ENCODE measurements around the gene PALLD.
A peak's percentile ranks its signal among the peaks of the same experiment; 100 is the strongest.

PALLD gene

DNA sequence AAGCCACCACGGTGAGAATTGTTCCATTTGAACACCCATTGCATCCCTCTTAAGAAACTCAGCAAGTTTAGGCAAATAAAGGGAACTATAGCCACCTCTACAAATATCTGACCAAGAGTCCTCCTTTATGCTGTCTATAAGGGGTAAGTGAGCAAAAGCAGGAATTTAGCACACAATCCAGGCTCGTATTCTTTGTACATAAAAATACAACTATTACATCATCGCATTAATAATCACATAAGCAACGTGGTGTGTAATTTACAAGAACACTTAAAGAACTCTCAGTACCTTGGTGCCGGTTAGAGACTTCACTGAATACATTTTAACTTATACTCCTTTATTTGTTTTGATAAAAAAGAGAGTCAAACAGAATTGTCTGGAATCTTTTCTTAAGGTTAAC is 38.8 kb downstream of the PALLD start:
- H3K4me3 ChIP-seq (ENCODE audit: low read depth, low read length): no peak overlapping the region
- DNase-seq (ENCODE audit: low read depth): no peak
- TF ChIP-seq, protein P1, sequence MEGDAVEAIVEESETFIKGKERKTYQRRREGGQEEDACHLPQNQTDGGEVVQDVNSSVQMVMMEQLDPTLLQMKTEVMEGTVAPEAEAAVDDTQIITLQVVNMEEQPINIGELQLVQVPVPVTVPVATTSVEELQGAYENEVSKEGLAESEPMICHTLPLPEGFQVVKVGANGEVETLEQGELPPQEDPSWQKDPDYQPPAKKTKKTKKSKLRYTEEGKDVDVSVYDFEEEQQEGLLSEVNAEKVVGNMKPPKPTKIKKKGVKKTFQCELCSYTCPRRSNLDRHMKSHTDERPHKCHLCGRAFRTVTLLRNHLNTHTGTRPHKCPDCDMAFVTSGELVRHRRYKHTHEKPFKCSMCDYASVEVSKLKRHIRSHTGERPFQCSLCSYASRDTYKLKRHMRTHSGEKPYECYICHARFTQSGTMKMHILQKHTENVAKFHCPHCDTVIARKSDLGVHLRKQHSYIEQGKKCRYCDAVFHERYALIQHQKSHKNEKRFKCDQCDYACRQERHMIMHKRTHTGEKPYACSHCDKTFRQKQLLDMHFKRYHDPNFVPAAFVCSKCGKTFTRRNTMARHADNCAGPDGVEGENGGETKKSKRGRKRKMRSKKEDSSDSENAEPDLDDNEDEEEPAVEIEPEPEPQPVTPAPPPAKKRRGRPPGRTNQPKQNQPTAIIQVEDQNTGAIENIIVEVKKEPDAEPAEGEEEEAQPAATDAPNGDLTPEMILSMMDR (conservative IDR thresholded peaks at IDR 0.05; ENCODE audit: low read depth, low read length): no peak

DNA sequence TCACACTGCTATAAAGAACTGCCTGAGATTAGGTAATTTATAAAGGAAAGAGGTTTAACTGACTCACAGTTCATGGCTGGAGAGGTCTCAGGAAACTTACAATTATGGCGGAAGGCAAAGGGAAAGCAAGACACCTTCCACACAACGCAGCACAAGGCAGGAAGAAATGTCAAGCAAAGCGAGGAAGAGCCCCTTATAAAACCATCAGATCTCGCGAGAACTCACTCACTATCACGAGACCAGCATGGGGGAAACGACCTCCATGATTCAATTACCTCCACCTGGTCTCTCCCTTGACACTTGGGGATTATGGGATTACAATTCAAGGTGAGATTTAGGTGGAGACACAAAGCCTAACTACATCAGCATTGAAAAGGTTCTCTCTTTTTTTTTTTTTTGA is 39.6 kb downstream of the PALLD start:
- DNase-seq (ENCODE audit: low read depth): no peak
- TF ChIP-seq, protein P1 (conservative IDR thresholded peaks at IDR 0.05; ENCODE audit: low read depth, low read length): no peak
- no peak overlapping the region for H3K4me3 ChIP-seq (ENCODE audit: low read depth, low read length)

DNA sequence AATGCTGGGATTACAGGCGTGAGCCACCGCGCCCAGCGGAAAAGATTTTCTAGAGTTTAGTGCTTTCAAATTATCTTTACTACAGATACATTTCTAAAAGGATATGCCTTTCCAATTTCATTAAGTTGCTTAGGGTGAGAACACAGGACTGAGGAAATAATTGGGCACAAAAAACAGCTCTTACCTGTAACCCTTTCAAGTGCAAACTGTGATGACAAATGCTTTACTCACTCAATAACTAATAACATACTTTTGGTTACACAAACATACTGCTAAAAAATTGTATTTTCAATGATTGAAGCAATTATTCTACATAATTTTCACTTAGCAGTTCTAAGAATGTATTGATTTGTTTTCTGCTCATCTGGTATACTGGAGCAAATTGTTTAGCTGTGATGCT is 40.2 kb downstream of the PALLD start:
- TF ChIP-seq, protein P1 (conservative IDR thresholded peaks at IDR 0.05; ENCODE audit: low read depth, low read length): no peak
- no peak for DNase-seq (ENCODE audit: low read depth)

DNA sequence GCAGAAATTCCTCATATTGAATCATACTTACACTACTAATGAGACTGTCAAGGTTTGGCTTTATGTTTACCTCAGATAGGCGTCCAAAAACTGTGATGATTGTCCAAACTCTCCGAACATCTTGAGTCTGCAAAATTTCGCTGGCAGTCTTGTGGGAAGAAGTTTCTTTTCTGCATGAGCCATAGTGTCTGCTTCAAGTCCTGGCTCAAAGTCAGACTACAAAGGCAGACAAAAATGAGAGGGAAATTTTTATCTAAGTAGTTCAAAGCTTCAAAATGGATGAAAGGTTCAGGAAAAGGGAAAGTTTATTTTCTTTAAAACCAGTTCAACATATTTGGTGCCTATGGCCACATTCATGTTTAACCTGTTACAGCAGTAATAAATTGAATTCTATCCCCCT is 40.7 kb downstream of the PALLD start:
- DNase-seq (ENCODE audit: low read depth): no peak
- H3K4me3 ChIP-seq (ENCODE audit: low read depth, low read length): no peak overlapping the region
- TF ChIP-seq, protein P1 (conservative IDR thresholded peaks at IDR 0.05; ENCODE audit: low read depth, low read length): no peak

More for the DNA sequence above, 40.2 kb downstream of the PALLD start:
- no peak overlapping the region for H3K4me3 ChIP-seq (ENCODE audit: low read depth, low read length)

DNA sequence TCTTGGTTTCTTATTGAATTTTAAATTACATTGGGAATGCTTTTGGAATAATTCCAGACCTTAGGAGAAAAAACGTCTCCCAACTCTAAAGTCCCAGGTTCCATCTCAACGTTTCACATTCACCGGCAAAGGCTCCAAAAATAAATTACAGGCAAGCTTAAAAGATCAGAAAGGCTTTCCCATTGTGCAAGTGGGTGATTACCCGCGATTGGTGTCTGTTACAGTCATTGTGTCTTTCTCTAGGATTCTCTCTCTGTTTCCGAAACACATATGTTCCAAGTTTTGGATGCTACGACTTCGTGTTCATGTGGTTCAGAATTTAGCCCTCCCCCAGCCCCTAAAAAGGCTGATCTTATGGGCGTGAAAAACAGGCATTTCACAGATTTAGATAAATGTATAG is 41.8 kb downstream of the PALLD start:
- no peak for DNase-seq (ENCODE audit: low read depth)
- H3K4me3 ChIP-seq (ENCODE audit: low read depth, low read length): no peak overlapping the region
- TF ChIP-seq, protein P1 (conservative IDR thresholded peaks at IDR 0.05; ENCODE audit: low read depth, low read length): no peak

DNA sequence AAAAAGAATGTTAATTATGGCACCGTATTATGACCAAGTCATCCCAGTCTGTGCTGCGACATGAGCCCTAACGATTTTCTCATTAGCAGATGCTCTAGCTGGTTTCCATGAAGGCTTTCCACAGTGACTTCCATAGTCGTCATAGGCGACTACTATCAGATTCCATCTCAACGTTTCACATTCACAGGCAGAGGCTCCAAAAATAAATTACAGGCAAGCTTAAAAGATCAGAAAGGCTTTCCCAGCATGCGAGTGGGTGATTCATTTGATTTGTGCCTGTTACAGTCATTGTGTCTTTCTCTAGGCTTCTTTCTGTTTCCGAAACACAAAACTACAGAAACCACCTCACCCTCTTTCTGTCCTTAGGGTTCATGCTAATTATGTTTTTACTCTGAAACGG is 43.2 kb downstream of the PALLD start:
- peak overlapping the region; percentile 18 for H3K4me3 ChIP-seq (ENCODE audit: low read depth, low read length)
- TF ChIP-seq, protein P1 (conservative IDR thresholded peaks at IDR 0.05; ENCODE audit: low read depth, low read length): no peak
- peak; percentile 77 for DNase-seq (ENCODE audit: low read depth)

DNA sequence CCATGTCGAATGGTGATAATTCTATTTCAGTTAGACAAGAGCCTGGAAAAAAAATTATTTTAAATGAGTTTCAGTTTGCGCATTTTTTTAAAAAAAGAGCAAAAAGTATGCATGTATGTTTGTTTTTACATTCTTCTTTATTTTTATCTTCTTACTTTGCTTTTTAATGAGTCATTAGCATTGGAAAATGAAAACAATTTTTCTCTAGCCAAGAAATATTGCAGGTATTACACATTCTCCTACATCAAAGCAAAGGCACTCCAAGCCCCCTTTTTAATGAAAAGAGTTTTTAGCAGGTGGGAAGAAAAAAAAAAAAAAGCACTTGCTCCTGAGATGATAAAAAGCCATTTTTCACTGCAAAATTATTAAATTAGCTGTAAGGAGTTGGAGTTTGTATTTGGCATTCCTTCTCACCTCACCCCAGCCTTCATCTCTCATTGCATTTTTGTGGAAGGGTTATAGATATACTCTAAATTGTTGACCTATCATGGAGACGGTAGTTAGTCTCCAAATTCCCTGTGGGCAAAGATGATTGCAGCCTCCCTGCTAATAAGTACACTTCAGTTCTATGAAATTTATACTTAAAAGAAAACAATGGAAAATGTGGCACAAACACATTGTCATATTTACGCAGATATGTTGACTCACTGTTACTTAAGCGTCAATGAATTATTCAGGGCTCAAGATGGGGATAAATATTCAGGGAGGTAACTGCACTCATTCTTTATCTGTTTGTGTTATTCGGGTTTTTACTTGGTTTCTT is 43.8 kb downstream of the PALLD start:
- no peak for DNase-seq (ENCODE audit: low read depth)
- TF ChIP-seq, protein P1 (conservative IDR thresholded peaks at IDR 0.05; ENCODE audit: low read depth, low read length): no peak
- peak overlapping the region; percentile 18 for H3K4me3 ChIP-seq (ENCODE audit: low read depth, low read length)

All from choroid plexus epithelial cell (primary cell).